Brain pericyte (primary cell): ENCODE measurements around the gene DDX3Y.

Experiments
- DNase-seq: peaks from one replicate; pipeline ENCODE4 v3.0.0-alpha.2; 2012; ENCODE audit warnings: low read depth, low spot score

The DDX3Y gene

DNA sequence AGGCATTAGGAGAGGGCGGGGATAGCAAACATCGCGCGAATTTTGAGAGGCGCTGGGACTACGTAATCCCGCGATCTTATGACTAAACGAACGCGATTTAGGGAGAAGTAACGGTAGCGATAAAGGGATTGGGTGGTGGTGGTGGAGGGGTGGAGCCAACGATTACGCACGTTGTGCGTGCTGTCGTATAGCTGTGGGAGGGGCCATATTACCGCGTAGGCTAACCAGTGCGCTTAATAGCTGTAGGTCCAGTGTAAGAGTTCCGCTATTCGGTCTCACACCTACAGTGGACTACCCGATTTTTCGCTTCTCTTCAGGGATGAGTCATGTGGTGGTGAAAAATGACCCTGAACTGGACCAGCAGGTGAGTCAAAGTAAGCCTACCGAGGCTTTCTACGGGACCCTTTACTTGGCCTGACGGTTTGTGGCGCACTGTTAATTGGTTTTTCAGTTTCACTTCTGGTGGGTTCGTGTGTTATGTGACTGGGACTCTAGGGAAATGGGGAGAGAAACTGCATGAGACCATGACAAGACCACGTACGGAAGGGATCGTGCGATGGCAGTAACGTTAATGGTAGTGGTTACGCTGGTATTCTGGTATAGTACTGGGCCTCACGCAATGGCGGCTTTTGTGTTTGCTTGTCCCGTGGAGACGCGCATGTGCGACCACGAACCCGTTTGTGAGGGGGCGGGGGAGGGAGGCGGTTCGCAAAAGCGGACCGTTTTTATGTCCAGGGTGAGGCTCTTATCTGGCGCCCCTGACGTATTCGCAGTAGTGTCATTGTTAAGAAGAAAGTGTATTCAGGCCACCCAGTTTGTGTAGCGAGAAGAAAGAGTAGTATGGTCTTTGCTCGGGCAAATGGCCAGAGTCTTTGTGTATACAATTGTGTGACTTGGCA lies at the start of gene DDX3Y:
DDX3Y (plus strand) TSS at position 251 of the 899 bp plus-strand sequence; CDS start at position 320, 69 bp downstream.
- peak; percentile 87 for DNase-seq

DNA sequence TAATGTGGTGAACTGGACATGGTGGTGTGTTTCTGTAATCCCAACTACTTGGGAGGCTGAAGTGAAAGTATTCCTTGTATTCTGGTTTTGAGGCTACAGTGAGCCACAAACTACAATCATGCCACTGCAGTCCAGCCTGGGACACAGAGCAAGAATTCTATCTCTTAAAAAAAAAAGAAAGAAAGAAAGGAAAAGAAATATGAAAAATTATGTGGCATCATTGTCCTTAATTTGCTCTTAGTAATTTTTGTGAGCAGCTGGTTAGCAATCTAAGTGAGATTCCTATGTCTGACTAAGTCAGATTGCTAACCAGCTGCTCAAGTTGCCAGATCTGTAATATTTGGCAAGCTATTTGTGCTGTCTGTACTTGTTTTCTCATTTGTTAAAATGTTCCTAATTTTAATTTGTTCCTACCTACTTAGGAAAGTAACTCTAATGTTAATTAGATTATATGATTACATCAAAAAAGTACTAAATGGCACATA lies 48.8 kb upstream of the DDX3Y start:
- no peak for DNase-seq

DNA sequence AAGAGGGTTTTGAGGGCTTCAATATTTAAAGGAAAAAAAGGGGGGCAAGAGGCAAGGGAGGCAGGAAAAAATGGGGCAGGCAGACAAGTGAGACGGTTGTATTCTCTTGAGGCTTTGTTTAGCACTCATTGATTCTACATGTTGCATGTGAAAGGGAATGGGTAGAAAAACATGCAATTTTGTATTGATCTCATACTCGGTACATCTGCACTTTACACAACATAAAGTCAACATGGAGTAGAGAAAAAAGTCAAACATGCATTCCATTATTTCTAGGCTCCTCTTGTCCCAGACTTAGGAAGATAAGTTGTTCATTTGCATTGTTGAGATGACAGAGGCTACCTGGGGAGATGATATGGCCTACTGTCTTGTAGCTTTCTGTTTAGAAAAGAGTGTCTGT lies 36.7 kb upstream of the DDX3Y start:
- DNase-seq = no peak

DNA sequence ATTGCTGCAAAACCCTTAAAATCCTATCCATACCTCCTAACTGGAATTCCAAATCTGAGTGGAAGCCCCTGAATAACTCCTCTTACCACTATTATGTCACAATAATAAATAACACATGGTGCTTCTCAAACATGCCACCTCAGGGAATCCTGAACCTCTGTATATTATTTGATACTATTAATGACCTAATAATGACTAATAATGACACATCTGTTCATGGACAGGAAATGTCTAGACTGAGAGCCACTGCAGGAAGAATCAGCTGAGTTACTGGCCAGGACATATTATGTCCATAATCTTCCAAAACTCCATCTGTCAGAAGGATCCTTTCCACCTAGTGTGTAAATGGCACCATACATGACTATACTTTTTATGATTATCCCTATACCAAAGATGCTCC lies 7.7 kb upstream of the DDX3Y start:
- DNase-seq = no peak

DNA sequence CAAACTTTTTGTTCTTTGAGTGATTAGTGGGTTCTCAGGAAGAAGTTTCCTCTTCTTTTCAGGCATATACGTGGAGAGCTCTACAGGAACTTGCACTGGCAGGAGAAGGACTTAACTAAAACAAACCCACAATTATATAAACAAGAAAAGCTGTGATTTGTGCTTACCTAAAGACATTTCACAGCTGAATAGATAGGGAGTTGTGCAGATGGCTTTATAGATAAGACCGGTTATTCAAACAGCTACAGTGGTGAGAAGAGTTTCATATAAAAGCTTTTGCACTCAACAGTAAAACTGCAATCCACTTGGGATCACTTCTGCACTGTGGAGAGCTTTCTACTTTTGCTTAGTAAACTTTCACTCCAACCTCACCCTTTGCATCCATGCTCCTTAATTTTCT lies 6.1 kb upstream of the DDX3Y start:
- DNase-seq = no peak

DNA sequence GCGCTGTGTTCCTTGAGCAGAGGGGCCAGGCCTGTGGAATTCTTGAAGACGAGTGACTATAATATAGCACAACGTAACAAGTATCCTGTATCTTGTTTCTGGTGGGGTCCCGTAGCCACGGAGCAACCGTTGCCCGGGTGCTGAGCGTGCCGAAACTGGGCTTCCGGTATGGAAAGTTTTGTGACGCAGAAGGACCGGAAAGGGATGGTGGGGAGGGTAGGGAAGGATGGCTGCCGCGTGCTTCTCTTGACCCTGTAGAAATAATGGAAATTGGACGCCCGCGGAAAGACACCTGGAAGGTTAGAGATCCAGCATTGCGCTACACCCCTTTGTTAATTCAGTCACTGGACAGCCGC lies 827 bp downstream of the DDX3Y start:
- DNase-seq = no peak

DNA sequence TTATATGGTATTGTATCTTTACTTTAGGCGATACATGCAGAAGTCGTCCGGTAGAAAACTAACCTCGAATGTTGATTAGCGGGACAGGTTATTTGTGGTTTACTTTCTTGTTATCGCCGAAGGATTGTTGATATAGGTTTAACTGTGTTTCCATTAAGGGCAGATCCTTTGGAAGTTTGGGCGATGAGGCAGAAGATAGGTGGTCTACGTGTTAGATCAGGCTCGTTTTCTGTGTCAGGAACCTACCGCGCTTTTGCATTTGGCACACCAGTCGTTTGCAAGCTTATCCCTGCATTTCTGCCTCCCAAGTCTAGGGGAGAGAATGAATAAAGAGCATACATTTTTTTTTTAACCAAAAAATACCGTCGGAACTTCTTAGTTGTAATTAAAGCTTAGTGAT lies 1.2 kb downstream of the DDX3Y start:
- no peak for DNase-seq

DNA sequence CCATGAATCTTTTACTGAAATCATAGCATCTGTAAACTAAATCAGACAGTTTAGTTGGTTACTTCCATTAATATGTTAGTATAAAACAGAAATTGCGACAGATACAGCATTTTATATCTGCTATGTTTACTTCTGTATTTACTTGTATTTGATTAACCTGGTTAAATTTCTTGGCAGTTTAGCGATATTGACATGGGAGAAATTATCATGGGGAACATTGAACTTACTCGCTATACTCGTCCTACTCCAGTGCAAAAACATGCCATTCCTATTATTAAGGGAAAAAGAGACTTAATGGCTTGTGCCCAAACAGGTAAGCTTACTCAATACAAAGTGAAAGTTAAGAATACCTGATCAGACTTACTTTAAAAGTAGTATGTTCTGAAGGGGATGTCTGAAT lies 8.9 kb downstream of the DDX3Y start:
- DNase-seq = no peak

DNA sequence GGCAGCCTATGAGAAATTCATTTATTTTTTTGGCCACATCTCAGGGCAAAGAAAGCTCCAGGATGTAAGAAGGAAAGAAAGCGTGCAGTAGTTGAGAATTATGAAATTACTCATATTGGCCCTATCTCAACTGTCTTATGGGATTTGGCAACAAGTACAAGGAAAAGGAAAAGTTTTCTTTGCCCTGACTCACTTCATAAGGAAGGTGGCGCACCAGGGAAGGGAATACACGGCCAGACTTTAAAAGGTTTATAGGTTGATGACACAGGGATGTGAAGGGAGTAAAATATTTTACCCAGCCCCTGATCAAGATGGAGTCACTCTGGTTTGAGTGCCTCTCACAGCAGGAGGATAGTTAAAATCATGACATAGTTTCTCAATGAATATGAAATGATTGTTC lies 23.4 kb downstream of the DDX3Y start:
- DNase-seq = no peak

DNA sequence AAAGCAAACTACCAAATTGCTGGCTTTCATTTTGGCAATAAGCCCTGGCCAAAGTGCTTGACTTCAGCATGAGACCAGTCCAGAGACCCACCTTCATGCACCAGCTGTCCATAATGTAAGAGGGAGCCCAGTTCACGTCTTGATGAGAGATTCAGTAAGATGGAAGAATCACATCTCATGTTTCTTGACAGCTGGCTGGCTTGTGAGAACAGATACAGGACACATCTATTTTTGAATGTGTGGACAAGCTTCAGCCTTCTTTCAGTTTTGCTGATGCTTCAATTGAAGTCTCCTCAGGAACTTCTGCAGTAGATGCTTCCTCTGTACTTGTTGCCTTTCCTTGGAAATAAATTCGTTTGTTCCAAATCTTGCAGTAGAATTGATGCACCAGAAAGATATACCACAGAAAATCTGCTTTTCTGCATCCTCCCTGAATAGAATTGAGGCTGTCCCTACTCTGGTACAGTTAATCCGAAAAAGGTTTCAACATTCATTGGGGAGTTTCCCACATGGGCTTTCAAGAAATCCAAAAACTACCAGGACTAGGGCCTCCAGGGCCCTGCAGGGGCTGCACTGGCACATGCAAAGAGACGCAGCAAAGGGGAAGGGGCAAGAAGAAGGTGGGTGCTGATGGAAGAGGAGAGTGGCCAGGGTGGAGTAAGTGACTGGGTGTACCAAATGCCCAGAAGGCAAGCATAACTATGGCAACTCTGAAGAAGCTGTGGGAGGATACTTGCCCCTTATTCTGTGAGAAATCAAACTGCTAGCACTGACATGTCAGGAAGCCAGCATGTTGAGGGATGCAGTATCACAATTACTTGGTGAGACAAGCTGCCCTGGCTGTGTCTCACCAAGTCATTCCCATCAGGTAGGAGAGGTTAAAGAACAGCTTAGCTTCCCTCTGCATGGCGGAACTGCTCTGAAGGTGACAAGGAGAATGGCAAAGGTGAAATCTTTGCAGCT lies 37.3 kb downstream of the DDX3Y start:
- no peak for DNase-seq
